Uterus (tissue), 2 donors: ENCODE measurements around the gene TICRR.

ENCODE experiments used
- CTCF ChIP-seq, 4 experiments: fragments of 200-600 bp in 2 of 4; fragments of 450-650 bp in 2 of 4; sonication (generic) in 2 of 4; IDR thresholded peaks; one replicate each; pipeline ENCODE4 v1.5.1; 2016 to 2019; ENCODE audit warnings: antibody characterized with exemption in 4 of 4, mild to moderate bottlenecking in 2 of 4, moderate library complexity in 1 of 4
- POLR2A ChIP-seq, 2 donors: fragments of 450-650 bp; IDR thresholded peaks; one replicate each; pipeline ENCODE4 v1.6.1; 2016; ENCODE audit warnings: antibody characterized with exemption in 2 of 2, mild to moderate bottlenecking in 1 of 2, moderate library complexity in 1 of 2

GRCh38 chr15:89642106-89642505 lies 66.8 kb downstream of the TICRR start:
- TF ChIP-seq CTCF (IDR thresholded peaks at IDR 0.05) (no peak), POLR2A (IDR thresholded peaks at IDR 0.05) (no peak)
